ENCODE data around the gene MYOM3. TPM values are rescaled to one million over a fixed set of nuclear protein-coding genes. Genes with fewer than 3 reads are reported as not detected.

The MYOM3 gene
- total RNA-seq: 0.69 TPM
- long read RNA-seq: 0 reads

- no peak within 1 kb of the TSS for H3K27ac ChIP-seq
- peak; percentile 86 for DNase-seq
- no peaks in the 10 kb centered on the region for H3K9me3 ChIP-seq
- no peaks in the 10 kb centered on the region for H3K27me3 ChIP-seq
- peaks cover 5% of the 10 kb centered on the region for H3K4me1 ChIP-seq
- TF ChIP-seq CTCF (IDR thresholded peaks at IDR 0.05): peak; percentile 52
- intact Hi-C loops (cut with DNase I): no loop called here
- peak; percentile 95 for ATAC-seq
- no peaks in the 10 kb centered on the region for H3K36me3 ChIP-seq
- peak within 1 kb of the TSS; percentile 19 for H3K4me3 ChIP-seq
These were observed at the start of gene MYOM3 for GRCh38 chr1:24111996-24112779. TSS of gene MYOM3 (minus strand) at chr1:24112135. CDS start at chr1:24108636, 3,499 bp downstream.

GRCh38 chr1:24161270-24161669, 49.3 kb upstream of the MYOM3 start:
- ATAC-seq (no peak), DNase-seq (no peak)
- Histone ChIP-seq H3K9me3 (no peaks in the 10 kb centered on the region), H3K36me3 (no peaks in the 10 kb centered on the region), H3K4me3 (no peak overlapping the region), H3K4me1 (no peaks in the 10 kb centered on the region), H3K27me3 (no peaks in the 10 kb centered on the region), H3K27ac (no peak overlapping the region)
- intact Hi-C loops (cut with DNase I): no loop called here
- no peak for TF ChIP-seq CTCF (IDR thresholded peaks at IDR 0.05)

GRCh38 chr1:24159366-24159765, 47.4 kb upstream of the MYOM3 start:
- H3K4me1 ChIP-seq: no peaks in the 10 kb centered on the region
- DNase-seq (no peak), ATAC-seq (no peak)
- H3K9me3 ChIP-seq: no peaks in the 10 kb centered on the region
- no peak overlapping the region for H3K27ac ChIP-seq
- H3K27me3 ChIP-seq: no peaks in the 10 kb centered on the region
- no peak for TF ChIP-seq CTCF (IDR thresholded peaks at IDR 0.05)
- no peak overlapping the region for H3K4me3 ChIP-seq
- intact Hi-C loops (cut with DNase I): no loop called here
- no peaks in the 10 kb centered on the region for H3K36me3 ChIP-seq

GRCh38 chr1:24157918-24158481, 46.1 kb upstream of the MYOM3 start:
- no peaks in the 10 kb centered on the region for H3K4me1 ChIP-seq
- H3K9me3 ChIP-seq: no peaks in the 10 kb centered on the region
- DNase-seq (no peak), ATAC-seq (no peak)
- H3K27ac ChIP-seq: no peak overlapping the region
- intact Hi-C loops (cut with DNase I): no loop called here
- no peaks in the 10 kb centered on the region for H3K36me3 ChIP-seq
- peak; percentile 16 for TF ChIP-seq CTCF (IDR thresholded peaks at IDR 0.05)
- H3K27me3 ChIP-seq: no peaks in the 10 kb centered on the region
- H3K4me3 ChIP-seq: no peak overlapping the region

- H3K4me3 ChIP-seq: no peak overlapping the region
- no peaks in the 10 kb centered on the region for H3K27me3 ChIP-seq
- intact Hi-C loops (cut with DNase I): no loop called here
- TF ChIP-seq CTCF (IDR thresholded peaks at IDR 0.05): no peak
- H3K36me3 ChIP-seq: no peaks in the 10 kb centered on the region
- H3K9me3 ChIP-seq: no peaks in the 10 kb centered on the region
- H3K4me1 ChIP-seq: no peaks in the 10 kb centered on the region
- ATAC-seq (peak; percentile 9), DNase-seq (no peak)
- no peak overlapping the region for H3K27ac ChIP-seq
These were observed 44.8 kb upstream of the MYOM3 start for GRCh38 chr1:24156542-24157260.

Measured in upper lobe of right lung (tissue), 1 donor.